Measurements from ENCODE around the gene BCR.
A peak's percentile ranks its signal among the peaks of the same experiment; 100 is the strongest.

Gene BCR

DNA sequence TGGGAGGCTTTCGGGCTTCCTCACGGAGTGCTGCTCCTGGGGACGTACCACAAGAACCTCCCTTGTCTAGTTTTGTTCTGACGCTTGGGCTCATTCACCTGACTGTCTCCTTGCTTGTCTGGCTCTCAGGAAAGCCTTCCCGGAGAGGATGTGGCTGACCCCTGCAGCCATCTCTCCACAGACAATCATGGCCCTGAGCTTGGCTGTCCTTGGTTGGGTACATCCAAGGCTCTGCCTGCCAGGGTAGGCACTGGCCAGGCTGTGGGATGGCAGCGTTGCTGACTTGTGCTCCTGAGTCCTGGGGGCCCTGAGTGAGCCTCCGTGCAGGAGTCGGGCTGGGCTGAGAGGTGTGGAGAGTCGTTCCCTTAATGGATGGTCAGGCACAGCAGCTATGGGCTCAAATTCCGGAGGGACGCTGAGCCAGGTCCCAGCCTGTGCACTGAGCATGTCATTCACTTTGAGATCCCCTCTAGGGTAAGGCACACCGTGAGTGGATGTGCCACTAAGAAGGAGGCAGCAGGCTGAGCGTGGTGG is 32.8 kb downstream of the BCR start:
- TF ChIP-seq, protein P1, sequence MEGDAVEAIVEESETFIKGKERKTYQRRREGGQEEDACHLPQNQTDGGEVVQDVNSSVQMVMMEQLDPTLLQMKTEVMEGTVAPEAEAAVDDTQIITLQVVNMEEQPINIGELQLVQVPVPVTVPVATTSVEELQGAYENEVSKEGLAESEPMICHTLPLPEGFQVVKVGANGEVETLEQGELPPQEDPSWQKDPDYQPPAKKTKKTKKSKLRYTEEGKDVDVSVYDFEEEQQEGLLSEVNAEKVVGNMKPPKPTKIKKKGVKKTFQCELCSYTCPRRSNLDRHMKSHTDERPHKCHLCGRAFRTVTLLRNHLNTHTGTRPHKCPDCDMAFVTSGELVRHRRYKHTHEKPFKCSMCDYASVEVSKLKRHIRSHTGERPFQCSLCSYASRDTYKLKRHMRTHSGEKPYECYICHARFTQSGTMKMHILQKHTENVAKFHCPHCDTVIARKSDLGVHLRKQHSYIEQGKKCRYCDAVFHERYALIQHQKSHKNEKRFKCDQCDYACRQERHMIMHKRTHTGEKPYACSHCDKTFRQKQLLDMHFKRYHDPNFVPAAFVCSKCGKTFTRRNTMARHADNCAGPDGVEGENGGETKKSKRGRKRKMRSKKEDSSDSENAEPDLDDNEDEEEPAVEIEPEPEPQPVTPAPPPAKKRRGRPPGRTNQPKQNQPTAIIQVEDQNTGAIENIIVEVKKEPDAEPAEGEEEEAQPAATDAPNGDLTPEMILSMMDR (IDR thresholded peaks at IDR 0.05; ENCODE audit: insufficient read depth, low read depth, low read length, missing control alignments), result no peak
- H3K4me3 ChIP-seq (ENCODE audit: low read depth, low read length), result no peak overlapping the region
- DNase-seq (ENCODE audit: low read depth), result no peak

DNA sequence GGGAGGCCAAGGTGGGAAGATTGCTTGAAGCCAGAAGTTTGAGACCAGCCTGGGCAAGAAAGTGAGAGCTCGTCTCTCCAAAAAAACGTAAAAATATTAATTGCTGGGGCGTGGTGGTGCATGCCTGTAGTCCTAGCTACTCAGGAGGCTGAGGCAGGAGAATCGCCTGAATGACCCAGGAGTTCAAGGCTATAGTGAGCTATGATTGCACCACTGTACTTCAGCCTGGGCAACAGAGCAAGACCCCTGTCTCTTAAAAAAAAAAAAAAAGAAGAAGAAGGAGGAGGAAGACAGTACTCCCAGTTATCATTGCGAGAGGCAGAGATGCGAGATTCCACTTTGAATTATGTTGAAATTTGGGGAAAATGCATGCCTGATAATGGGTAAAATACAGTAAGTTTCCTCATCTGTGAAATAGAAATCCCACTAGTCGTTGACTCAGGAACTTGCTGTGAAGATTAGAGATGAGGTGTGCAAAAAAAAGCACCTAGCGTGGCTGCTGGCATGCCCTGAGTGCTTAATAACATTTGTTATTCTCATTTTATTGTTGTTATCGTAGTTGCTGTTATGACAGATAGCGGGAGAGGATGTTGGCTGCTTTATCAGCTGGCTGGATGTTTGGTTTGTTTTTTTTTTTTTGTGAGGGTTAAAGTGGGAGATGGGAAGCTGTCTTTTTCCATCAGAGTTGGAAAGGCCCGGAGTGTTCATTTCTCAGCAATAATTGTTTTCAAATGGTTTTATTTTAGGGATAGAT is 33.4 kb downstream of the BCR start:
- H3K4me3 ChIP-seq (ENCODE audit: low read depth, low read length), result no peak overlapping the region
- DNase-seq (ENCODE audit: low read depth), result no peak
- TF ChIP-seq, protein P1 (IDR thresholded peaks at IDR 0.05; ENCODE audit: insufficient read depth, low read depth, low read length, missing control alignments), result no peak

DNA sequence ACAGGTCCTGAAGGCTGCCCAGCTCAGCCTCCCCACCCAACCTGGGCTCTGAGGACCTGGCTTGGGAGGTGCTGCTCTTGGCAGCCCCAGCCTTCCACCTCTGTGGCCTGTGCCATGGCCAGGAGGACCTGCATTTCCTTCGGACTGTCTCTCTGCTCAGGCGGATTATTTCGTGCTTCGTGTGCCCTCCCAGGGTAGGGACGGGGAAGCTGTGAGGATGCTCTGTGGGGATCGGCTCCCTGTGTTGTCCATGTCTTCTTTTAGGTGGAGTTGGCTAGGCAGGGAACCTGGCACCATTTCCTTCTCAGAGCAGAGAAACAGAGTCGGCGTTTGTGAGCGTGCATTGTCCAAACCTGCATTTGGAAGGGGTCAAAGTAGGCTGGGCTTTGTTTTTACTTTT is 34.1 kb downstream of the BCR start:
- no peak for DNase-seq (ENCODE audit: low read depth)
- H3K4me3 ChIP-seq (ENCODE audit: low read depth, low read length), result no peak overlapping the region
- TF ChIP-seq, protein P1 (IDR thresholded peaks at IDR 0.05; ENCODE audit: insufficient read depth, low read depth, low read length, missing control alignments), result no peak

DNA sequence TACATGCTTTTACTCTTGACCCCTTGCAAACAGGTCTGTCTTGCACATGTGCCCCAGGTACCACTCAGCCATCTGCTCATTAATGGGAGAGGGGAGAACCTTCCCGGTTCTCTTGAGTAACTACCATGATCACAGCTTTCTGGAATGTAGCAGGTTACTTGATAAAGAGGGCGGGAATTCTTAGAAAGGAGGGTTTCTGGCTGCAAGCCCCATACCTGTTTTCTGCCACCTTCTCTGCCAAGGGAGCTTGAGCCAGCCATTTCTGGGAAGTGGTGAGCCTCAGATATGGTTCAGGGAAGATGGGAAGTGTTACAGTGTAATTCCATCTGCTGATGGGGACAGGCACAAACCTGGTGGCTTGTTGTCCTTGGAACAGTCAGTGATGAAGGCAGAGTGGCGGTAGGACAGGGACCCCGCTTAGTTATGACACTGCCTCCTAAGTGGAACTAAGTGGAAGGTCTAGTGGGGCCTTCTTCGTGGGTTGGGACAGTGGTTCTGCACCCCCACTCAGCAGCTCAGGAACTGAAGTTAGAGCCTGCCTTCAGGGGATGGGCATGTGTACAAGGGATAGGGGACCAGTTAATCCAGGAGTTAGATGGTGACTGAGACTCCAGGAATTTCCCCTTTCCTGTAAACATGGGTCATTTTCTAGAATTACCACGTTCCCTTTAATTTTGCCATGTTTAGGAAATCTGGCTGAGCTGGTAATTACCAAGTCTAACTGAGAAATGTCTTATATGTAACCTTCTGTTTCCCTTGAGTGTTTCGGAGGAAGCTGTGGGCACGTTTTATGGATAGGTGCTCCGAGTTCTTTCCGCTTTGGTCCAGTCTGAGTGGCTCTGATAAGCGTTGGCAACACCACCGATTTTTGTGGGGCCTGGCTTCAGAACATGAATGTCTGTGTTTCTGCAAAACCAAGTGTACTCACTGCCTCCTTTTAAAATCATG is 35.3 kb downstream of the BCR start:
- no peak overlapping the region for H3K4me3 ChIP-seq (ENCODE audit: low read depth, low read length)
- TF ChIP-seq, protein P1 (IDR thresholded peaks at IDR 0.05; ENCODE audit: insufficient read depth, low read depth, low read length, missing control alignments), result no peak
- DNase-seq (ENCODE audit: low read depth), result no peak

DNA sequence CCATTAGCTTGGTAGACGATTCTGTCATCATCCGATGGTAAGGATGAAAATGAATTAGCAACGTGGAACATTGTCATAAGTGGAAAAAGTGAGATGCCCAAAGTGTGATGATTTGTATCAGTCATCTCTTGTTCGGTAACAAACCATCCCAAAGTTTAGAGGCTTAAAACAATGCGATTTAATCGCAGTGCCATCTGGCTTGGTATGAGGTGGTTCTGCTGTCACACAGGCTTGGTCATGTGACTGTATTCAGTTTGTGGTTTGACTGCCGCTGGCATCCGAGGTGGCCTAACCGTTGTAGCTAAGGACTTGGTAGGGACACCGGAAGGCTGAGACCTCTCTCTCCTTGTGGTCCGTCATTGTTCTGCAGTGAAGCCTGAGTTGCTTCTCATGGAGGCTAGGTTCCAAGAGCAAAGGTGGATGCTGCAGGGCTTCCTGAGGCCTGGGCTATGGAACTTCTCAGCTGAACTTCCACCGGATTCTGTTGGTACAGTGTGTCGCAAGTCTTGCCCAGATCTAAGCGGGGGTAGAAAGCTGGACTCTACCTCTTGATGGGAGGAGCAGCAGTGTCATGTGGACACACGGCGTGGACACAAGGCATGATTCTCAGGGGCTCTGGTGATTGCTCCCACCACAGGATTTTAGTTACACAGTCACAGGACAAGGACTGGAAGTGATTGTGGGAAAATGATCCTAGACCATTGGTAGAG is 36.3 kb downstream of the BCR start:
- peak; percentile 62 for DNase-seq (ENCODE audit: low read depth)
- TF ChIP-seq, protein P1 (IDR thresholded peaks at IDR 0.05; ENCODE audit: insufficient read depth, low read depth, low read length, missing control alignments), result no peak
- H3K4me3 ChIP-seq (ENCODE audit: low read depth, low read length), result no peak overlapping the region

All from GM12865 (cell line).